HCT116 (cell line): ENCODE measurements around the gene POU5F1. TPM values are rescaled to one million over a fixed set of nuclear protein-coding genes. Genes with fewer than 3 reads are reported as not detected.

Source experiments
- ATAC-seq: fragments of 200-7000 bp; cut with Tn5 transposase; 2 replicates; pipeline ENCODE4 v1.9.1; 2020; ENCODE audit warnings: mild to moderate bottlenecking, moderate library complexity
- BruUV-seq: library from RNA; stranded (reverse); fragments of 400-500 nt; replicated peaks from 2 replicates; lab custom pipeline; 2021; lab: Mats Ljungman, UMichigan
- CTCF ChIA-PET: fragments of 300-600 bp; sonication (Branson Sonifier 250); formaldehyde crosslinking; loops from one replicate; lab custom pipeline; 2021; ENCODE audit warnings: antibody characterized with exemption; lab: Charles Lee
- POLR2A ChIA-PET: fragments of 300-600, 350-600 bp; sonication (Branson Sonifier 250); formaldehyde crosslinking; loops from one replicate; lab custom pipeline; 2021; ENCODE audit warnings: antibody characterized with exemption; lab: Charles Lee
- RAD21 ChIA-PET, 2 experiments: fragments of 300-600 bp; sonication (Branson Sonifier 250); formaldehyde crosslinking; loops; one replicate each; lab custom pipeline; 2023; ENCODE audit warnings: low total read pairs in 2 of 2; ENCODE audit not compliant: uncharacterized antibody in 2 of 2, unreplicated experiment in 2 of 2, low non-redundant PET in 1 of 2; lab: Charles Lee
- DNase-seq: peaks from one replicate; pipeline ENCODE4 v3.0.0-alpha.2; 2010; ENCODE audit warnings: low read depth, low spot score
- H2AFZ ChIP-seq: fragments of 200-600 bp; shearing (Covaris generic), sonication (generic); 2 replicates; pipeline ENCODE4 v1.6.1; 2017; ENCODE audit warnings: low read depth, mixed run types, mixed read lengths, antibody characterized with exemption, low read length; ENCODE audit not compliant: poor library complexity, severe bottlenecking
- H3K27ac ChIP-seq: 2 replicates; pipeline ENCODE4 v1.5.1; 2012; ENCODE audit warnings: low read depth, low read length
- H3K27me3 ChIP-seq: fragments of 200-600 bp; sonication (generic); 2 replicates; pipeline ENCODE4 v1.6.1; 2016; ENCODE audit warnings: mixed run types, low read length, mixed read lengths; ENCODE audit not compliant: insufficient read depth
- H3K36me3 ChIP-seq, 2 experiments: fragments of 200-500 bp in 1 of 2; fragments of 200-600 bp in 1 of 2; sonication (Bioruptor generic) in 1 of 2; sonication (generic) in 1 of 2; 2 replicates each; pipeline versions ENCODE4 v1.5.1 to v1.6.1; 2014 to 2016; ENCODE audit warnings: low read length in 2 of 2, inconsistent platforms in 1 of 2, mixed read lengths in 1 of 2, mixed run types in 1 of 2; ENCODE audit not compliant: insufficient read depth in 2 of 2, control insufficient read depth in 1 of 2
- H3K4me1 ChIP-seq, 2 experiments: fragments of 200-600 bp in 1 of 2; sonication (generic) in 1 of 2; 2 replicates each; pipeline versions ENCODE4 v1.5.1 to v1.6.1; 2012 to 2017; ENCODE audit warnings: low read length in 2 of 2, inconsistent platforms in 1 of 2, mild to moderate bottlenecking in 1 of 2, mixed read lengths in 1 of 2, mixed run types in 1 of 2, moderate library complexity in 1 of 2; ENCODE audit not compliant: insufficient read depth in 2 of 2, control insufficient read depth in 1 of 2
- H3K4me2 ChIP-seq: fragments of 200-600 bp; sonication (generic); 2 replicates; pipeline ENCODE4 v1.6.1; 2017; ENCODE audit warnings: mixed run types, low read length, mixed read lengths
- H3K4me3 ChIP-seq, 2 experiments: fragments of 200-600 bp in 1 of 2; sonication (generic) in 1 of 2; replicated peaks in 1 of 2; 2 replicates each; pipeline ENCODE4 v1.5.1; 2011 to 2016; ENCODE audit warnings: low read length in 2 of 2, control low read depth in 1 of 2, low read depth in 1 of 2, mild to moderate bottlenecking in 1 of 2, mixed read lengths in 1 of 2, mixed run types in 1 of 2
- H3K79me2 ChIP-seq: fragments of 200-600 bp; sonication (generic); 2 replicates; pipeline ENCODE4 v1.6.1; 2017; ENCODE audit warnings: mild to moderate bottlenecking, mixed run types, low read length, moderate library complexity, mixed read lengths; ENCODE audit not compliant: insufficient read depth
- H3K9ac ChIP-seq: fragments of 200-600 bp; sonication (generic); 2 replicates; pipeline ENCODE4 v1.6.1; 2016; ENCODE audit warnings: low read length, mixed read lengths
- H3K9me2 ChIP-seq: fragments of 200-600 bp; sonication (generic), shearing (Covaris generic); 2 replicates; pipeline ENCODE4 v1.6.1; 2017; ENCODE audit warnings: mixed run types, mild to moderate bottlenecking, moderate library complexity; ENCODE audit not compliant: insufficient read depth
- H3K9me3 ChIP-seq, 2 experiments: fragments of 200-500 bp in 1 of 2; fragments of 200-600 bp in 1 of 2; sonication (Bioruptor generic) in 1 of 2; sonication (generic) in 1 of 2; 2 replicates each; pipeline ENCODE4 v1.6.1; 2014 to 2017; ENCODE audit warnings: low read length in 2 of 2, mixed read lengths in 2 of 2, inconsistent platforms in 1 of 2, low read depth in 1 of 2, mild to moderate bottlenecking in 1 of 2, mixed run types in 1 of 2, moderate library complexity in 1 of 2; ENCODE audit not compliant: control insufficient read depth in 1 of 2, insufficient read depth in 1 of 2
- H4K20me1 ChIP-seq: fragments of 200-600 bp; sonication (generic), shearing (Covaris generic); 2 replicates; pipeline ENCODE4 v1.6.1; 2017; ENCODE audit warnings: mixed run types, mild to moderate bottlenecking, moderate library complexity; ENCODE audit not compliant: insufficient read depth
- CBX3 ChIP-seq: IDR thresholded peaks from 2 replicates; pipeline ENCODE4 v1.6.1; 2012; ENCODE audit warnings: low read depth
- CEBPB ChIP-seq: IDR thresholded peaks from 2 replicates; pipeline ENCODE4 v1.6.1; 2012; ENCODE audit warnings: low read depth
- CTCF ChIP-seq, 3 experiments: fragments of 200-600 bp in 1 of 3; sonication (generic) in 1 of 3; IDR thresholded peaks in 2 of 3; conservative IDR thresholded peaks in 1 of 3; 2 replicates each; pipeline ENCODE4 v1.5.1; 2012 to 2017; ENCODE audit warnings: low read depth in 2 of 3, low read length in 2 of 3, antibody characterized with exemption in 1 of 3, borderline replicate concordance in 1 of 3, control low read depth in 1 of 3, mild to moderate bottlenecking in 1 of 3, mixed read lengths in 1 of 3, mixed run types in 1 of 3, moderate library complexity in 1 of 3; ENCODE audit not compliant: insufficient read depth in 1 of 3
- EZH2 ChIP-seq: fragments of 200-600 bp; sonication (generic); IDR thresholded peaks from 2 replicates; pipeline ENCODE4 v1.6.1; 2017; ENCODE audit warnings: antibody characterized with exemption, mixed run types
- EZH2phosphoT487 ChIP-seq: fragments of 200-600 bp; IDR thresholded peaks from 2 replicates; pipeline ENCODE4 v1.6.1; 2018; ENCODE audit warnings: antibody characterized with exemption, borderline replicate concordance
- FOSL1 ChIP-seq: IDR thresholded peaks from 2 replicates; pipeline ENCODE4 v1.6.1; 2012; ENCODE audit warnings: low read depth
- JUND ChIP-seq: IDR thresholded peaks from 2 replicates; pipeline ENCODE4 v1.6.1; 2012
- MAX ChIP-seq: IDR thresholded peaks from 2 replicates; pipeline ENCODE4 v1.6.1; 2012
- RAD21 ChIP-seq: IDR thresholded peaks from 2 replicates; pipeline ENCODE4 v1.6.1; 2012; ENCODE audit warnings: low read depth, mild to moderate bottlenecking
- REST ChIP-seq: IDR thresholded peaks from 2 replicates; pipeline ENCODE4 v1.6.1; 2012; ENCODE audit warnings: low read depth
- SIN3A ChIP-seq: IDR thresholded peaks from 2 replicates; pipeline ENCODE4 v1.6.1; 2012; ENCODE audit warnings: low read depth
- SP1 ChIP-seq: IDR thresholded peaks from 2 replicates; pipeline ENCODE4 v1.6.1; 2012; ENCODE audit warnings: low read depth
- SRF ChIP-seq: IDR thresholded peaks from 2 replicates; pipeline ENCODE4 v1.6.1; 2012; ENCODE audit warnings: low read depth
- YY1 ChIP-seq: IDR thresholded peaks from 2 replicates; pipeline ENCODE4 v1.6.1; 2011; ENCODE audit warnings: low read length, low read depth, moderate library complexity, mild to moderate bottlenecking; ENCODE audit not compliant: insufficient replicate concordance; ENCODE audit errors: extremely low read depth
- ZFX ChIP-seq: fragments of 450-650 bp; IDR thresholded peaks from 2 replicates; pipeline ENCODE4 v1.6.1; 2017
- ZNF274 ChIP-seq: fragments of 200-500 bp; sonication (Bioruptor generic); IDR thresholded peaks from 2 replicates; pipeline ENCODE4 v1.6.1; 2014; ENCODE audit warnings: mild to moderate bottlenecking, low read depth, low read length, inconsistent platforms
- intact Hi-C: fragments of 100-400 bp; cut with micrococcal nuclease; formaldehyde crosslinking; loops from 2 replicates; pipeline ENCODE4 v1.10.0; 2022
- total RNA-seq: library from RNA; stranded (reverse); gene quantifications from one replicate; pipeline ENCODE4 v1.2.1, GENCODE V29; 2021; ENCODE audit not compliant: unreplicated experiment

The POU5F1 gene
- total RNA-seq, 1 experiment from 2014 or later, result 1.9 TPM

- Histone ChIP-seq H3K4me1 (peaks cover 22 to 42% of the 10 kb centered on the region in 2 experiments), H3K27ac (peak overlapping the region; percentile 83), H4K20me1 (no peaks in the 10 kb centered on the region), H3K79me2 (peaks cover 8% of the 10 kb centered on the region; the same call in 1 of the 2 replicates), H3K9me2 (no peaks in the 10 kb centered on the region), H3K27me3 (no peaks in the 10 kb centered on the region), H3K4me2 (peak overlapping the region; percentile 92), H2AFZ (no peak overlapping the region)
- ChIA-PET CTCF (interaction anchor here (1.3 to 2.6 kb wide), 5 partner anchors 14 to 201 kb away, joined by 4 to 21 read pairs (median 11); no protein-coding TSS in a partner anchor), POLR2A (interaction anchor here (1.0 to 2.8 kb wide), 6 partner anchors 8 to 296 kb away, joined by 3 to 11 read pairs (median 6); no protein-coding TSS in a partner anchor), RAD21 (interaction anchor here (1.0 to 1.5 kb wide), 2 partner anchors 36 to 208 kb away, joined by 3 to 5 read pairs; partner anchors contain the start of gene GTF2H4 (in 1 of the 2))
- ATAC-seq (no peak), DNase-seq (no peak)
- TF ChIP-seq ZFX (no peak), EZH2 (no peak), REST (no peak), FOSL1 (no peak), ZNF274 (no peak), SIN3A (no peak), YY1 (no peak), RAD21 (no peak), CTCF (IDR thresholded peaks at IDR 0.05 in 2 of 3, conservative IDR thresholded peaks at IDR 0.05 in 1 of 3; ENCODE audit: borderline replicate concordance in 1 of 3, insufficient read depth in 1 of 3, low read depth in 2 of 3, low read length in 2 of 3) (no peak), EZH2phosphoT487 (no peak), CEBPB (no peak), SRF (no peak), MAX (no peak), SP1 (no peak), JUND (no peak), CBX3 (no peak)
- TF ChIP-seq, all 23 proteins: peak for 0
- Histone ChIP-seq H3K9ac (peak overlapping the region; percentile 73; the same call in 1 of the 2 replicates), H3K9me3 (no peaks in the 10 kb centered on the region), H3K36me3 (no peaks in the 10 kb centered on the region), H3K4me3 (peak overlapping the region; percentile 51 to 64; a peak in 3 of 4 replicates)
- intact Hi-C loops, result no loop called here
- BruUV-seq, result no TSS peak
These were observed 54.4 kb downstream of the POU5F1 start for GRCh38 chr6:31115941-31116560.
